ENCODE results near the gene TSHR.
A peak's percentile ranks its signal among the peaks of the same experiment; 100 is the strongest.
"Not testable (repeated sequence)": the region's sequence is repeated elsewhere in the genome, so short reads cannot be mapped to it uniquely, and the experiment has no call there.

Gene TSHR

DNA sequence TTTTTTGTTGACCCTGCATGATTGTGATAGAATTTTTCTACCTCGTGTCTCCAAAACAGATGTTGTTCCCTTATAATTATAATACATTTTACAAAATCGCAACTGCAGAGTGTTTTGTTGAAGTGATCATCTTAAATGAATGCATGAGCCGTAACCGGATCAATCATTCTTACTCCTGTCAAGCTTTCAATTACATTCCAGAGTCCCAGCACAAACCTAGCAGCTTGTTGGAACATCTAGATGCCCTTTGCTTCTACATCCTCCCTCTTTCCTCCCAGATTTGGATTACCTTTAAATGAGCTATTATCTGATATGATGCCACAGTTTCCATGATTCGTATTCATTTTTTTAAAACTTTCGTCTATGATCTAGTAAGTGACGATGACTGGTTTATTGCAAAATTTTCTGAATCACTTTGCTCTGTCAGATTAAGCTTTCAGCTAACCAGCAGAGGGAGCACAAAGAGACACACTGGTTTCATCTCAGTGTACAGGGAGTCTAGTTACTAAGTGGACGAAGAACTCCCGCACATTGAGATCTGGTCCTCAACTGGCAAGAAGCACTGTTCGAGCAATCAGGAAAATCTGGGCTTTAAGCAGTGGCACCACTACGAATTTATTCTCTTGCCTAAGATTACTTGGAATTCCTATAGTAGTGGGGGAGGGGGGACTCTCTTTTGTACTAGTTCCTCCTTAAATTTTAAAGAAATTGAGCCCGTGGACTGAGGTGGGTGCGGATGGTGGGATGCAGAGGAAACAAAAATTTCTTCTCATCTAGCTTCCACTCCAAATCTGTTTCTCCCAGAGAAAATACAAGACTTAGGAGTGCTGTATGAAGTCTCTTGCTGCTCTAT lies 40.9 kb downstream of the TSHR start:
- peak; percentile 30 for DNase-seq (ENCODE audit: low spot score)

DNA sequence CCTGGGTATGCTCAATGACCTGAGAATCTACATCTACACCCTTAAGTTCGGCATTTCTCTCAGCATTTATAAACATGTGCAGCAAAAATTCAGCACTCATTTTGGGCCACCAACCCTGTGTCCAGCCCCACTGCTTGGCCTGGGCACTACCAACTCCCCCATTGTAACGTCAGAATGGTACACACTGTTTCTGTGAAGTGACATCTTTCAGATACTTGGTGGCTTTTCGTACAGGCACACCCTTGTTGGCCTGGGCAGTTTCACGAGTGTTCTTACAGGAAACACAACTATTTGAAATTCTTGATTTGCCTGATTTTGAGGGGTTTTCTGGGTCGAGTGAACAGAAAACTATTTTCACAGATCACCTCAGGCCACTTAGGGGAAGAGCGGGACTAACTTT lies 46.0 kb downstream of the TSHR start:
- DNase-seq (ENCODE audit: low spot score) = no peak

- DNase-seq (ENCODE audit: low spot score) = no peak
Measured at GRCh38 chr14:81004575-81004974, 49.2 kb downstream of the TSHR start.

DNA sequence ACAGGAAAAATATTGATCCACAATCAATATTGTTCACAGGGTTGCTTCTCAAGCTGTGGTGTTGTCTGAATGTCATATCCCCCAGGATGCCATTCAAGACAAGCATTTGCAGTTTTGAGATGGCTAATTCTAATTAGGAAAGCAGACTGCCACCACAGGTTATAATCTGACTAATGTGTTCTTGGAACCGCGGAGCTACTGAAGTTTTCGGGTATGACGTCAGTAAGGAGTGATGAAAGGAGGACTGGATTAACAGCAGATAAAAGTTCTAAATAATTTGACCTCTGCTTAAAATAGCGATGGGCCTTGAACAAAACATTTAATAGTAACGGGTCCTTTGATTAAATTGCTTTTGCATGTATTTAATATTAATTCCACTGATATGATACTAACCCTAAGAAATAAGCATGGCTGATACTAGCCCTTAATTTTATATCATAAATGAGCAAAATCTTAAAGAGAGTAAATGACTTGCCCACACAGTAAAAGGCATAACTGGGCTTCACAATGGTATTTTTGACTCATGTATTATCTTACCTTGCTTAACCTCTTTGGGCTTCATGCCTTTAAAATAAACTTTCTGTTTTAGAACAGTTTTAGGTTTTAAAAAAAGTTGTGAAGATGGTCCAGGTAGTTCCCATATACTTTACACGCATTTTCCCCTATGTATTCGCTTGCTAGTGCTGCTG lies 50.3 kb downstream of the TSHR start:
- DNase-seq (ENCODE audit: low spot score) = no peak

- DNase-seq (ENCODE audit: low spot score) = no peak
Measured at GRCh38 chr14:81006266-81006665, 50.8 kb downstream of the TSHR start.

DNA sequence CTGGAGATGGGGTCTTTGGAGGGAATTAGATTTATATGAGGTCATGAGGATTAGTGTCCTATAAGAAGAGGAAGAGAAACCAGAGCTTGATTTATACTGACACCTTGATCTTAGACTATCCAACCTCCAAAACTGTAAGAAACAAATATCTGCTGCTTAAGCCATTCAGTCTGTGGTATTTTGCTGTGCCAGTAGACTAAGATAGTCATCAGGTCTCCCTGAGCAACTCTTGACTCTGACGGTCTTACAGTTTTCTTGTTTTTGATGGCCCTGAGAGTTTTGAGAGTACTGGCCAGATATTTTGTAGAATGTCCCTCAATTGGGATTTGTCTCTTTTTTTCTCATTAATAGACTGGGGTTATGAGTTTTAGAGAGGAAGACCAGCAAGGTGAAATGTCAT lies 51.7 kb downstream of the TSHR start:
- DNase-seq (ENCODE audit: low spot score) = no peak

GRCh38 chr14:81009346-81009745 lies 53.9 kb downstream of the TSHR start:
- no peak for DNase-seq (ENCODE audit: low spot score)

GRCh38 chr14:81018251-81018650 lies 62.8 kb downstream of the TSHR start:
- DNase-seq (ENCODE audit: low spot score) = no peak

DNA sequence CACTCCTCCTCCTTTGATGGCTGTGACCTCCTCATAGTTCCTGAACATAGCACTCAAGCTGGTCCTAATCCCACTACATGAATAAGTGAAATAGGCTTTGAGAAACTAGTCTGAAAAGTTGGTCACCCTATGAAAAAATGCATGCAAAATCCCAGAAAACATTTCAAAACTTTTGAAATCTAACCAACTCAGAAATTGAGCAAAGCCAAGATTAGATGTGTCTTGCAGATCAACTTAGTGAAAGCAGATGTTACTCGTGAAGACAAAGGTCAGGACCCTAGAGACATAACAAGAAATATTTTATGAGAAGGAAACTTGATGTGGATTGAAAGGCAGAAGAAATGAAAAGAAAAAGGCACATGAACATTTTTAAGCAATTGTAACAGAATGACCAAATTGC lies 63.3 kb downstream of the TSHR start:
- DNase-seq (ENCODE audit: low spot score) = no peak

GRCh38 chr14:81019113-81019512 lies 63.7 kb downstream of the TSHR start:
- not testable (repeated sequence) for DNase-seq (ENCODE audit: low spot score)

DNA sequence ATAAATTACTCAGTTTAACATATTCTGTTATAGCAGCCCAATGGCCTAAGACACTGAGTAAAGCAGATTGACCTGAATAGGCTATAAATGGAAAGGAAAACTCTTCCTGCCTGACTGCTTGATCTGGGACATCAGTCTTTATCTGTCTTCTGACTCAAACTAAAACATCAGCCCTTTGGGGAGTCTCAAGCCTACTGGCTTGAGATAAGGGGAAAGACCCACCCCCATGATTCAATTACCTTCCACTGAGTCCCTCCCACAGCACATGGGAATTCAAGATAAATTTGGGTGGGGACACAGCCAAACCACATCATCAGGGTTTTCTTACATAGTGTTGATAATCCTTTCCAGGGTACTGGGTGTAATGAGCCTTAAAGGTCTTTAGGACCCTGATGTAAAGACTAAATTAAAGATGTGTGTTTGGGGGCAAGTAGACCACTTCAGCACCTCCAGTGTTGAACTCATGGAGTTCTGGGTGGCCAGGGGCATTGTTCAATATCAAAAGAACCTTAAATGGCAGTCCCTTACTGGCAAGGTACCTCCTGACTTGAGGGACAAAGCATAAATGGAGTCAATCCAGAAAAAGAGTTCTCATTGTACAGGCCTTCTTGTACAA lies 67.8 kb downstream of the TSHR start:
- DNase-seq (ENCODE audit: low spot score) = no peak

DNA sequence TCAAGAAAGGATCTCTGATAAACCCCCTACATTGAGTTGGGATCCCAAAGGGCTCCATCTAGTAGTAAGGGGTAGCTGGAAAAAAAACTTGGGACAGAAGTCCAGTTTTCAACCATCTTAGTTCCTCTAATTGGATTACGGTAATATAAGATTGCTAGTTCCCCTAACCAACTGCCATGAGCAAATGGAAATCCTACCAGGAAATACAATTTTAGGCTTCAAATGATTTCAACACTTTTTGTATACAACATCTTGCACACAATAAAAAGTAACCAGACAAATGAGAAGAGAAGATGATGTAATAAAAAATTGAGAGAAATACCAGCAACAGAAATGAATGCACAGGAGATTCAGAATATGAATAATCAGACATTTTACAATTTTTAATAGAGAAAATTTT lies 73.0 kb downstream of the TSHR start:
- no peak for DNase-seq (ENCODE audit: low spot score)

DNA sequence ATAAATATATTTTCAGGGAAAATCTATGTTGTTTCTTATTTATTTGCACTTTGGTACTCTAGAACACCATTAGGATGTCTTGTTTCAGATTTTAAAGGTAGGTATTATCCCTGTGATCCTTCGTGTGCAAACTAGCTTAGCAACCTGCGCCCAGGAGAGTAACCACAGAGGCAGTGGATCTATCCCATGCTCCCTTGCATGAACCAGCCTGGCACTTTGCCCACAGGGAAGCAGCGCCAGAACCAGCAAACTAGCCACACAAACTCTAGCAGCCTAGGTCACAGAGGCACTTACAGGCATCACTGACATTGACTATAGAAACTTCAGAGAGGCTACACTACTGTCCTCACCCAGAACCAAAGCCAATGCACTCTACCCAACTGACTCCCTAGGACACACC lies 76.1 kb downstream of the TSHR start:
- no peak for DNase-seq (ENCODE audit: low spot score)

- DNase-seq (ENCODE audit: low spot score) = no peak
Measured at GRCh38 chr14:81033698-81034240, 78.3 kb downstream of the TSHR start.

DNA sequence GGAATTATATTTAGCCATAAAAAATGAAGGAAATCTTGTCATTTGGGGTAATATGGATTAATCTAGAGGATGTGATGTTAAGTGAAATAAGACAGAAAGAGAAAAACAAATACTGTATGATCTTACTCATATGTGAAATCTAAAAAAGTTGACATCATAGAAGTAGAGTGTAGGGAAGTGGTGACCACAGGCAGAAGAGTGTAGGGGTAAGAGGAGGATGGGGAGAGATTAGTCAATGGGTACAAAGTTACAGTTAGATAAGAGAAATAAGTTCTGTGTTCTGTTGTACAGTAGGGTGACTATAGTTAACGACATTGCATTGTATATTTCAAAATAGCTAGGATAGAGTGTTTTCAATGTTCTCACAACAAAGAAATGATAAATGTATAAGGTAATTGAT lies 87.0 kb downstream of the TSHR start:
- no peak for DNase-seq (ENCODE audit: low spot score)

GRCh38 chr14:81051547-81051946 lies 96.1 kb downstream of the TSHR start:
- no peak for DNase-seq (ENCODE audit: low spot score)

DNA sequence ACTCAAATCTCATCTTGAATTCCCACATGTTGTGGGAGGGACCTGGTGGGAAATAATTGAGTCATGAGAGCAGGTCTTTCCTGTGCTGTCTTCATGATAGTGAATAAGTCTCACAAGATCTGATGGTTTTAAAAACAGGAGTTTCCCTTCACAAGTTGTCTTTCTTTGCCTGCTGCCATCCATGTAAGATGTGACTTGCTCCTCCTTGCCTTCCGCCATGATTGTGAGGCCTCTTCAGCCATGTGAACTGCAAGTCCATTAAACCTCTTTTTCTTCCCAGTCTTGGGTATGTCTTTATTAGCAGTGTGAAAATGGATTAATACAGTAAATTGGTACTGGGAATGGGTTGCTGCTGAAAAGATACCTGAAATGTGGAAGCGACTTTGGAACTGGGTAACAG lies 98.6 kb downstream of the TSHR start:
- DNase-seq (ENCODE audit: low spot score) = not testable (repeated sequence)

DNA sequence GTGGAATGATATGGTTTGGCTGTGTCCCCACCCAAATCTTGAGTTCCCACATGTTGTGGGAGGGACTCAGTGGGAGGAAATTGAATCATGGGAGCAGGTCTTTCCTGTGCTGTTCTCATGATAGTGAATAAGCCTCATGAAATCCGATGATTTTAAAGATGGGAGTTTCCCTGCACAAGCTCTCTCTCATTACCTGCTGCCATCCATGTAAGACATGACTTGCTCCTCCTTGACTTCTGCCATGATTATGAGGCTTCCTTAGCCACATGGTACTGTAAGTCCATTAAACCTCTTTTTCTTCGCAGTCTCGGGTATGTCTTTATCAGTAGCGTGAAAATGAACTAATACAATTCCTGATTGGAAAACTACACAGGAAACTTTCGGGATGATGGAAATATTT lies 100.5 kb downstream of the TSHR start:
- DNase-seq (ENCODE audit: low spot score) = no peak

DNA sequence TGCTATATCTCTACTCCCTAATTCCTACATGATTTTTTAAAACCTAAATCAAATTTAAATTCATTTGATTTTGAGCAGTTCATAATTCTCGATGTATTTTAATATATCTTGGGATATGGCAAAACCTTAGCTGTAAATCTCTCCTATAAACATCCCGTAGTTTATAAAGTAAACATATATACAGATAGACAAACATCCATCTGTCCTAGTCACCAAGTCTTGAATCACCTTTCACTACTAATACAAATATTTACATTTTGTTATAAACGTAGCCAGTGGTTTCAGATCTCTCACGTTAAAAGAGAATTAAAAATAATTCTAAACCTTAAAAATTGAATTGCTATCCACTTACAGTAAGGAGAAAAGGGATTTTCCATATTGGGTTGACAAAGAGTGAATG lies 107.0 kb downstream of the TSHR start:
- DNase-seq (ENCODE audit: low spot score) = no peak

- peak; percentile 26 for DNase-seq (ENCODE audit: low spot score)
Measured at GRCh38 chr14:81062816-81063215, 107.4 kb downstream of the TSHR start.

- no peak for DNase-seq (ENCODE audit: low spot score)
Measured at GRCh38 chr14:81066672-81067071, 111.3 kb downstream of the TSHR start.

GRCh38 chr14:81067156-81067555 lies 111.7 kb downstream of the TSHR start:
- no peak for DNase-seq (ENCODE audit: low spot score)

Measured in iPS-NIHi11 (cell line).